ENCODE results near the gene OTUB2. TPM values are rescaled to one million over a fixed set of nuclear protein-coding genes. Genes with fewer than 3 reads are reported as not detected.

The OTUB2 gene
- total and polyA plus RNA-seq, 9 donors = 0.41 to 1.6 (median 0.76) TPM

GRCh38 chr14:94034886-94035285, 8.7 kb downstream of the OTUB2 start:
- Histone ChIP-seq H3K27ac (no peak overlapping the region), H3K4me3 (no peak overlapping the region), H3K36me3 (no peaks in the 10 kb centered on the region), H3K27me3 (no peaks in the 10 kb centered on the region), H3K4me1 (ENCODE audit: insufficient read depth) (no peaks in the 10 kb centered on the region), H3K9me3 (no peaks in the 10 kb centered on the region)
- 88 to 98% (median 94%) methylated on average over 3 of the region's 3 CpGs for WGBS, 3 donors
- DNase-seq = no peak
- TF ChIP-seq CTCF (IDR thresholded peaks at IDR 0.05) (no peak), POLR2A (IDR thresholded peaks at IDR 0.05) (no peak), EP300 (IDR thresholded peaks at IDR 0.05) (no peak)
- intact Hi-C loops (cut with DNase I) = loop anchor here in 2 of 4 donors (5.0 to 10.0 kb wide), 2 partner anchors 100 to 102 kb away; no protein-coding TSS in a partner anchor

- no peak overlapping the region for H3K27ac ChIP-seq
- WGBS, 3 donors = 51 to 57% (median 53%) methylated on average over 12 of the region's 12 CpGs
- intact Hi-C loops (cut with DNase I) = loop anchor here in 2 of 4 donors (5.0 to 10.0 kb wide), 2 partner anchors 98 to 101 kb away; no protein-coding TSS in a partner anchor
- H3K4me3 ChIP-seq = no peak overlapping the region
- DNase-seq = peak; percentile 36 to 72 (median 67)
- TF ChIP-seq CTCF (IDR thresholded peaks at IDR 0.05) (peak; percentile 25 to 63 (median 41)), EP300 (IDR thresholded peaks at IDR 0.05) (no peak)
- no peaks in the 10 kb centered on the region for H3K4me1 ChIP-seq (ENCODE audit: insufficient read depth)
- H3K9me3 ChIP-seq = no peaks in the 10 kb centered on the region
- H3K36me3 ChIP-seq = no peaks in the 10 kb centered on the region
- H3K27me3 ChIP-seq = no peaks in the 10 kb centered on the region
These were observed 10.4 kb downstream of the OTUB2 start for GRCh38 chr14:94036313-94037167.

- H3K36me3 ChIP-seq = no peaks in the 10 kb centered on the region
- no peak overlapping the region for H3K4me3 ChIP-seq
- WGBS, 3 donors = 81 to 88% (median 87%) methylated on average over 9 of the region's 9 CpGs
- no peak overlapping the region for H3K27ac ChIP-seq
- no peak for DNase-seq
- H3K27me3 ChIP-seq = no peaks in the 10 kb centered on the region
- intact Hi-C loops (cut with DNase I) = loop anchor here in 2 of 4 donors (5.0 to 10.0 kb wide), 2 partner anchors 97 to 99 kb away; no protein-coding TSS in a partner anchor
- H3K9me3 ChIP-seq = no peaks in the 10 kb centered on the region
- no peak for TF ChIP-seq EP300 (IDR thresholded peaks at IDR 0.05)
- no peak for TF ChIP-seq POLR2A (IDR thresholded peaks at IDR 0.05)
- TF ChIP-seq CTCF (IDR thresholded peaks at IDR 0.05) = no peak
- no peaks in the 10 kb centered on the region for H3K4me1 ChIP-seq (ENCODE audit: insufficient read depth)
These were observed 11.8 kb downstream of the OTUB2 start for GRCh38 chr14:94037954-94038353.

GRCh38 chr14:94038510-94038909, 12.4 kb downstream of the OTUB2 start:
- no peaks in the 10 kb centered on the region for H3K4me1 ChIP-seq (ENCODE audit: insufficient read depth)
- 85 to 90% (median 86%) methylated on average over 7 of the region's 7 CpGs for WGBS, 3 donors
- H3K4me3 ChIP-seq = no peak overlapping the region
- no peak for DNase-seq
- intact Hi-C loops (cut with DNase I) = loop anchor here in 2 of 4 donors (5.0 to 10.0 kb wide), 2 partner anchors 96 to 99 kb away; no protein-coding TSS in a partner anchor
- H3K27ac ChIP-seq = no peak overlapping the region
- no peaks in the 10 kb centered on the region for H3K9me3 ChIP-seq
- H3K36me3 ChIP-seq = no peaks in the 10 kb centered on the region
- TF ChIP-seq POLR2A (IDR thresholded peaks at IDR 0.05) = no peak
- no peak for TF ChIP-seq EP300 (IDR thresholded peaks at IDR 0.05)
- TF ChIP-seq CTCF (IDR thresholded peaks at IDR 0.05) = no peak
- no peaks in the 10 kb centered on the region for H3K27me3 ChIP-seq
